Upper lobe of left lung (tissue), 4 donors: ENCODE data around the gene PKLR.

Experiments used
- CTCF ChIP-seq, 6 experiments: fragments of 450-650 bp in 4 of 6; fragments of 200-600 bp in 2 of 6; sonication (generic) in 2 of 6; IDR thresholded peaks; one replicate each; pipeline ENCODE4 v1.5.1; 2016 to 2019; ENCODE audit warnings: antibody characterized with exemption in 6 of 6
- POLR2A ChIP-seq, 4 donors: fragments of 450-650 bp; IDR thresholded peaks; one replicate each; pipeline ENCODE4 v1.5.1; 2016 to 2017; ENCODE audit warnings: antibody characterized with exemption in 4 of 4, mild to moderate bottlenecking in 2 of 4
- POLR2AphosphoS5 ChIP-seq, 2 donors: sonication (generic); formaldehyde crosslinking; IDR thresholded peaks; one replicate each; pipeline ENCODE4 v1.5.1; 2017; ENCODE audit warnings: antibody characterized with exemption in 2 of 2

- no peak for TF ChIP-seq POLR2AphosphoS5 (IDR thresholded peaks at IDR 0.05)
- TF ChIP-seq POLR2A (IDR thresholded peaks at IDR 0.05): no peak
- TF ChIP-seq CTCF (IDR thresholded peaks at IDR 0.05): no peak
These were observed 26.7 kb upstream of the PKLR start for GRCh38 chr1:155327981-155328380.
